GM10847 (cell line): ENCODE data around the gene MARS2.

ENCODE experiments used
- POLR2A ChIP-seq: IDR thresholded peaks from 2 replicates; pipeline ENCODE4 v1.6.1; 2011; ENCODE audit not compliant: insufficient read length; ENCODE audit errors: extremely low read depth

The MARS2 gene

DNA sequence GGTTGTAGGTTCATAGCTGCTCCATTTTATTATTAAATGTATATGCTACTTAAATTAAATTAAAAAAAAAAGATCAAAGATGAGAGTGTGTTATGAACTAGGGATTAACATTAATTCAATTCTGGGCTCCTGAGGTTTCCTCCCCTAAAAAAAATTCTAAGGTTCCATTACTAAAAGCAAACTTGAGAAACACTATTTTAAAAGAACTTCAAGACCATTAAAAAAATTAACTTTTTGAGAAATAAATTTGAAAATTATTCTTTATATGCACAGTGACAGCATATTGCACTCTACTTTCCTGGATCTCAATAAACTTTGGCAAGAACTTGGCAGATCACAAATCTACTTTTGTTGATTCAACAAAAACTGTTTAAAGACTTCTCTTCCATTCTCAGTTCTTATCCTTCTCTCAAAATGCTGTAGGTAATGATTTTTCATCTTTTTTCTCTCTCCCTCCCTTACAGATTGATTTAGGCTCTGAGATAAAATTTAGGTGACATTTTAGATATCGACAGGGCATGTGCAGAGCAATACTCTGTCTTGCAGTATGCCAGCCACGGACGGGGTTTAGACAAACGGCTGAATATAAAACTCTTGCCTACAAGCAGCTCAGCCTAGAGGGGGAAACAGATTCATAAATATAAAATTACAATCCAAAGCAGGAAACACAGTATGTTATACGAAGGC is 592 bp upstream of the MARS2 start:
- TF ChIP-seq POLR2A: no peak

DNA sequence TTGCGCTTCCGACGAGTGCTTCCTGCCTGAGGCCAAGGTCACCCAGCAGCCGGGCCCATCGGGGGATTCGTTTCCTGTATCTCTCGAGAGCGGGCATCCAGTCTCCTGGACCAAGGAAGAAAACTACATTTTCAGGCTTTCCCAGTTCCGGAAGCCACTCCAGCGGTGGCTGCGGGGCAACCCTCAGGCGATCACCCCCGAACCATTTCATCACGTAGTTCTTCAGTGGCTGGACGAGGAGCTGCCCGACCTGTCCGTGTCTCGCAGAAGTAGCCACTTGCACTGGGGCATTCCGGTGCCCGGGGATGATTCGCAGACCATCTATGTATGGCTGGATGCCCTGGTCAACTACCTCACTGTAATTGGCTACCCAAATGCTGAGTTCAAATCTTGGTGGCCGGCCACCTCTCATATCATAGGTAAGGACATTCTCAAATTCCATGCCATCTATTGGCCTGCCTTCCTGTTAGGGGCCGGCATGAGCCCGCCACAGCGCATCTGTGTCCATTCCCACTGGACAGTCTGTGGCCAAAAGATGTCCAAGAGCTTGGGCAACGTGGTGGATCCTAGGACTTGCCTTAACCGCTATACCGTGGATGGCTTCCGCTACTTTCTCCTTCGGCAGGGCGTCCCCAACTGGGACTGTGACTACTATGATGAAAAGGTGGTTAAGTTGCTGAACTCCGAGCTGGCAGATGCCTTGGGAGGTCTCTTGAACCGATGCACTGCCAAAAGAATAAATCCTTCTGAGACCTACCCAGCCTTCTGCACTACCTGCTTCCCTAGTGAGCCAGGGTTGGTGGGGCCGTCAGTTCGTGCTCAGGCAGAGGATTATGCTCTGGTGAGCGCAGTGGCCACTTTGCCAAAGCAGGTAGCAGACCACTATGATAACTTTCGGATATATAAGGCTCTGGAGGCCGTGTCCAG is 1.0 kb downstream of the MARS2 start:
- TF ChIP-seq POLR2A: no peak

DNA sequence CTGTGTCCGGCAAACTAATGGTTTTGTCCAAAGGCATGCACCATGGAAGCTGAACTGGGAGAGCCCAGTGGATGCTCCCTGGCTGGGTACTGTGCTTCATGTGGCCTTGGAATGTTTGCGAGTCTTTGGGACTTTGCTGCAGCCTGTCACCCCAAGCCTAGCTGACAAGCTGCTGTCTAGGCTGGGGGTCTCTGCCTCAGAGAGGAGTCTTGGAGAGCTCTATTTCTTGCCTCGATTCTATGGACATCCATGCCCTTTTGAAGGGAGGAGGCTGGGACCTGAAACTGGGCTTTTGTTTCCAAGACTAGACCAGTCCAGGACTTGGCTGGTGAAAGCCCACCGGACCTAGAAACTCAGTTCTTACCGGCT is 1.7 kb downstream of the MARS2 start:
- no peak for TF ChIP-seq POLR2A

DNA sequence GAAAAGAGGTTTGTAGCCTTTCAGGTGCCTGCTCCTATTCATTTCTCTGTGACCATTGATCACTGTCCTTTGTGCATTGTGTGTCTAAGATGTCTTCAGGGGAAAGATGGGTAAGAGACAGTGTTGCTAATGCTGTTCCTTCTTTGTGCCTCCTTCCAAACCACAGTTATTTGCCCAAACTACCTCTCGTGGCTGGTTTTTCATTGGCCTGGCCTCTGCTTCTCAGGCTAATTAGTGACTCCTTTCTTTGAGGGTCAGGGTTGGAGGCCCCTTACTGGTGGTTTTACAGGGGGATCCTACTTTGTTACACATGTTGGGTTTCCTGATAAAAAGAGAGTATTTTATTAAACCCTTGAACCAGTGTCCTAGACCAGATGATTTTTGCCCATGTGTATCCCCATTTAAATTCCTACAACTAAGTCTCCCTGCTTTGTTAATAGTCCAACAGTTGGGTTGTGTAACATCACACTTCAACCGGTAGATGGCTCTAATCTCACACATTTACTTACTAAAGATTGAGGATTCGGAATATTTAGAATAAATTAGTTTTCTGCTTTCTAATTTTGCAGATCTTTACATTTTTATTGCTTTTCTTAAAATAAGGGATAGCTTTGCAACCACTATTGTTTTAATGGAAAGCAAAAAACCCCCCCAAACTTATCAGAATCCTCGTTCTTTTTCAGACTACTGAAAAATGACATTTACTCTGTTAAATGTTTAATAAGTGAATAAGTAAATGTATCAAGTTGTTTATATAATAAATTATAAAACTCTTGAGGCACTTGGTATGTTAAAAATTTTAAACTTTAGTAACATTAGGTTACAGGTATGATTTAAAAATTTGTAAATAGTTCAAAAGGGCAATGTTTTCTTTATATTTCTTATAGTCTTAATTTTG is 2.4 kb downstream of the MARS2 start:
- no peak for TF ChIP-seq POLR2A

DNA sequence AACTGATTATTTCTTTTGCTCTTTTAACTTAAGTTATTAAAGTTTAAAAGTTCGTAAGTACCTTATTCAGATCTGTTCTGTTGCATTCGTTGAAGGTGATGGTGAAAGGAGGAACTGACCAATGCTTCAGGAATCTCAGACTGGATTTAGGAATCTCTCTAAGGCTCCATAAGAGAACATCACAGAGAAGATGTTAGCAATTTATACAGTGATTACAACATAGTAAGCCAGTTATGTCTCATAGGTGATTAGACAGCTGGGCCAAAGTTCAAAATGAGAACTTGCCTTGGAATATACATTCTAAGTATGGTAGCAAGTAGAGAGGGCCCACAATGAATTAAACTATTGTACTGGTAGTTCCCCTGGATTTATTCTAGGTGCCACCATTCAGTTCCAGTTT is 3.2 kb downstream of the MARS2 start:
- no peak for TF ChIP-seq POLR2A

DNA sequence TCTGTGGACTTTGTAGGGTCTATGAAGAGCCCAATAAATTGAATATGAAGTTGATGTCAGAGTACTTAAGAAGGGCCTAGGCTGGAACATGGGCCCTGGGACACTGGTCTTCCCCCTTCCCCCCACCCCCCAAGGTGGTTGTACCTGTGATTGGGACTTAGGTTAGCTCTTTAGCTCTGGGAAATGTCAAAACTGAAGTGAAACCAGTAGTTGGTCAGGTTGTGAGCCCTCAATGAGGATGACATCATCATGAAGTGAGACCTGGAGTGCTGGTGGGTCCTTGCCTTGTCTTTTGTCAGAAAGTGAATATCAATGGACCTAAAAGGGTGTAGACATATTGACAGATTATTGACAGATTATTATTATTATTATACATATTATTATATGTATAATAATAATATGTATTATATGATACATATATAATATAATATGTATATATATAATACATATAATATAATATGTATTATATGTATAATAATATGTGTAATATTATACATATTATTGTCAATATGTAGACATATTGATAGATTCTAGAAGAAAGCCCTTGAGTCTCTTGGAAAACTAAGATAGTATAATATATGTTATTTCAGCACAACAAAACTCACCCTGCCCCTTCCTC is 5.4 kb downstream of the MARS2 start:
- no peak for TF ChIP-seq POLR2A

DNA sequence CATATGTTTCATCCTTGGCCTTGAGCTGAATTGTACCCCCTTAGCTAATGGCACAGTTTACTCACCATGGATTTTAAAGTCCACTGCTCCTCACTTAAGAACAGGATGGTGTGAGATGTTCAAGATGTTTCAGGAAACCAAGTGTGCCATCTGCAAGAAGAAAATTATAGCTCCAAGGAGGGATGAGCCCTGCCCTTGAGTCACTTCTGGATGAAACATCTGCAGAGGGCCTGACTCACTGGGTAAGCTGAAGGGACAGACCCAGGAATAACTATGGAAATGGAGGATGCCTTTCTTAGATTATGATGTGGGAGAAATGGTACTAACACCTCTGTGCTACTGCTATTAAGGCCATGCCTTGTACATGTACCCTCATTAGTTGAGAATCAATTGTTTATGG is 6.4 kb downstream of the MARS2 start:
- TF ChIP-seq POLR2A: no peak

DNA sequence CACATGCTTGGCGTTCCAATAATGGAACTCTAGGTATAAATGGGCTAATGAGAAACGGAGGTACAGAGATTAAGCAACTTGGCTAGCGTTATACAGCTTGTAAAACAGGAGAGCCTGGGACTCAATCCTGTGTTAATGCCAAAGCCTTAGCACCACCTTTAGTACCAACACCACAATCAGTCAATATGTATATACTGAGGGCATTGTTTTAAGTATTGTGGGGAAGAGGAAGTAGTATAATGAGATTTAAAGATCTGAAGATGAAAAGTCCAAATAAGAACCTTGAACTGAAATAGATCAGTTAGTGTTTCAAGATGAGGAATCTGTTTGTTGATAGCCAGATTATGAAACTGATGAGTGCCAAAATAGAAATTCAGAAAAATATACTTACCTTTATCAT is 8.1 kb downstream of the MARS2 start:
- TF ChIP-seq POLR2A: no peak

DNA sequence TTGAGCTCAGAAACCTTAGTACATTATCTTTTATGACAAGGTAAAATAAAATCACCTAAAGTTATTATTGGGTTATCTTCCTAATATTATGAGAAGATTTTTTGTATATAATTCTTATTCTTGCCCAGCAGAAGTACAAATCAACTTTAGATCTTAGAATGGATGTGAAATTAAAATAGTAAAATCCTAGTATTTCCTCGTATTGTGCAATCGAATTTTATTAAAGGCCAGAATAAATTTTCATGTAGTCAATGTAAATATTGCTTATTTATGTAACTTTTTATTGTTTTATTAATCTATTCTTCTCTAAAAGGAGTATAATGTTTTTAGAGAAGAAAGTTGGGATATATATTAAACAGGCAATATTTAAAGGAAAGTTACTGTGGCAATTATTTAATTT is 12.7 kb downstream of the MARS2 start:
- TF ChIP-seq POLR2A: no peak

DNA sequence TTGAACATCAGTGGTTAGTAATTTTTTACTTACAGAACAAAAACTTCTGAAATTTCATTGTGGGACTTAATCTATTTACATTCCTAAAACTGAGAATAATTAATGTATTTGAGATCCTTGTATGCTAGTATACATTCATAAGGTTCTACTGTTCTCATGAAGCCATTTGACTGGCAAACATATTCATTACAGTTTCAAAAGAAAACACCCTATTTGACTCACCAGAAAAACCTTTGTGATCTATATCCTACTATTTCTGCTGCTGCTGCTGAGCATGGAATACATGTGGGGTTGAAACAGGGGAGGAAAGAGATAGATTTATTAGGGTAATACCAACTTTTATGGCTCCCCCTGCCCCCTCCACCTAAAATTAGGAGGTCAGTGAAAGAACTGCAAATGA is 21.8 kb downstream of the MARS2 start:
- TF ChIP-seq POLR2A: no peak

DNA sequence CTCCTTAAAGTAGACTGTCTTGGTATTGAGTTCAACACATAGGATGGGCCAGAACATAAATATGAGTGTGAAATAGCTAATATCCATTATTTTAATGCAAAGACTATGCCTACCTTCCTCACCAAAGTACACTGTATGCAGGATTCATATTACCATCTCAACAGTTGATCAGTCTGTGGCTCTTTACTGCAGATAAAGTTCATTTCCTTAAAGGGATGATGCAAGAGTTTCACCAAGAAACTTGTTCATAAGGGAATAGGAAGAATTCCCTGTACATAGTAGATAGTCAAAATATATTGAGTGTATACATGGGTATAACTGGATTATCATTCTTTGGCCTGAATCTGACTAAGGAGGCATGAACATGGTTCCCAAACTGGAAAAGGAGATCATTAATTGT is 35.0 kb downstream of the MARS2 start:
- TF ChIP-seq POLR2A: no peak
